Stomach (tissue), 9 donors: ENCODE data around the gene ROBO1. TPM values are rescaled to one million over a fixed set of nuclear protein-coding genes. Genes with fewer than 3 reads are reported as not detected.

Experiments used
- DNase-seq, 2 donors: peaks; one replicate each; pipeline versions ENCODE4 v3.0.0 to v3.0.0-alpha.2; 2013 to 2019
- H3K27ac ChIP-seq, 5 donors: fragments of 200-600 bp in 4 of 5; sonication (generic) in 4 of 5; one replicate each; pipeline ENCODE4 v1.5.1; 2013 to 2019; ENCODE audit warnings: mild to moderate bottlenecking in 1 of 5, moderate library complexity in 1 of 5
- H3K27me3 ChIP-seq, 3 donors: fragments of 200-600 bp; sonication (generic); one replicate each; pipeline ENCODE4 v1.5.1; 2017 to 2019; ENCODE audit warnings: mixed run types in 1 of 3
- H3K36me3 ChIP-seq, 4 donors: fragments of 200-600 bp; sonication (generic); 1 replicate in 3 of 4; 2 replicates in 1 of 4; pipeline ENCODE4 v1.5.1; 2016 to 2019
- H3K4me1 ChIP-seq, 4 donors: fragments of 200-600 bp; sonication (generic); one replicate each; pipeline ENCODE4 v1.5.1; 2016 to 2019
- H3K4me3 ChIP-seq, 4 donors: fragments of 200-600 bp; sonication (generic) in 3 of 4; one replicate each; pipeline ENCODE4 v1.5.1; 2016 to 2019; ENCODE audit warnings: mild to moderate bottlenecking in 1 of 4
- H3K9me3 ChIP-seq, 4 donors: fragments of 200-600 bp; sonication (generic); one replicate each; pipeline ENCODE4 v1.5.1; 2016 to 2019
- CTCF ChIP-seq, 7 experiments: fragments of 450-650 bp in 4 of 7; fragments of 200-600 bp in 3 of 7; sonication (generic) in 3 of 7; IDR thresholded peaks; one replicate each; pipeline ENCODE4 v1.5.1; 2016 to 2019; ENCODE audit warnings: antibody characterized with exemption in 7 of 7, control low read depth in 2 of 7, mild to moderate bottlenecking in 1 of 7
- EP300 ChIP-seq: sonication (generic); formaldehyde crosslinking; IDR thresholded peaks from one replicate; pipeline ENCODE4 v1.6.1; 2017; ENCODE audit warnings: antibody characterized with exemption
- POLR2A ChIP-seq, 4 donors: fragments of 450-650 bp; IDR thresholded peaks; one replicate each; pipeline ENCODE4 v1.6.1; 2016; ENCODE audit warnings: antibody characterized with exemption in 4 of 4, control low read depth in 2 of 4, mild to moderate bottlenecking in 1 of 4, moderate library complexity in 1 of 4
- POLR2AphosphoS5 ChIP-seq, 3 donors: sonication (generic); formaldehyde crosslinking; IDR thresholded peaks; one replicate each; pipeline ENCODE4 v1.6.1; 2016; ENCODE audit warnings: antibody characterized with exemption in 3 of 3
- WGBS, 5 donors: extraction: QIAGEN DNeasy Blood & Tissue Kit in 3 of 5; methylation state at CpG; one replicate each; pipeline versions ENCODE4 v1.1.5 to v1.1.7; 2013 to 2018; 5-methylcytosine and 5-hydroxymethylcytosine counted together
- intact Hi-C: fragments of 100-400 bp; cut with DNase I; formaldehyde crosslinking; loops from one replicate; pipeline ENCODE4 v1.15.1; 2023; ENCODE audit warnings: low total_unique reads
- polyA plus RNA-seq, 3 donors: library from polyadenylated mRNA; stranded (reverse); fragments of 200-250 nt; gene quantifications; one replicate each; pipeline ENCODE4 v1.2.3, GENCODE V29; 2013
- total RNA-seq, 5 donors: library from RNA; depleted of rRNA; stranded (reverse); fragments of >200 nt; gene quantifications; one replicate each; pipeline versions ENCODE4 v1.1.0 to v1.2.3, GENCODE V29; 2014 to 2016
- donor health status: healthy with polysubstance abuse.
- donor health status: Bipolar disorder and iron deficiency.
- donor health status: healthy.

ROBO1 gene
- total and polyA plus RNA-seq, 8 donors, result 2.0 to 174 (median 4.5) TPM

- no peak for TF ChIP-seq CTCF (IDR thresholded peaks at IDR 0.05)
- TF ChIP-seq POLR2AphosphoS5 (IDR thresholded peaks at IDR 0.05), result no peak
- no peak for TF ChIP-seq EP300
- no peak for TF ChIP-seq POLR2A (IDR thresholded peaks at IDR 0.05)
- DNase-seq, result no peak
- Histone ChIP-seq H3K4me3 (no peak overlapping the region), H3K27me3 (no peaks in the 10 kb centered on the region), H3K4me1 (no peaks in the 10 kb centered on the region), H3K27ac (no peak overlapping the region), H3K36me3 (no peaks in the 10 kb centered on the region), H3K9me3 (no peaks in the 10 kb centered on the region)
- intact Hi-C loops, result no loop called here
- WGBS, 5 donors, result 76 to 93% (median 90%) methylated on average over 3 of the region's 3 CpGs
These were observed 727.1 kb downstream of the ROBO1 start for GRCh38 chr3:79040701-79041100.

GRCh38 chr3:79040091-79040490 is 727.7 kb downstream of the ROBO1 start:
- DNase-seq, result no peak
- no peak overlapping the region for H3K27ac ChIP-seq
- no peaks in the 10 kb centered on the region for H3K4me1 ChIP-seq
- H3K9me3 ChIP-seq, result no peaks in the 10 kb centered on the region
- no peak overlapping the region for H3K4me3 ChIP-seq
- 86 to 96% (median 92%) methylated on average over 6 of the region's 6 CpGs for WGBS, 5 donors
- TF ChIP-seq EP300, result no peak
- no peak for TF ChIP-seq POLR2AphosphoS5 (IDR thresholded peaks at IDR 0.05)
- TF ChIP-seq POLR2A (IDR thresholded peaks at IDR 0.05), result no peak
- no peak for TF ChIP-seq CTCF (IDR thresholded peaks at IDR 0.05)
- no peaks in the 10 kb centered on the region for H3K36me3 ChIP-seq
- intact Hi-C loops, result no loop called here
- no peaks in the 10 kb centered on the region for H3K27me3 ChIP-seq

- H3K9me3 ChIP-seq, result no peaks in the 10 kb centered on the region
- no peak for DNase-seq
- no peaks in the 10 kb centered on the region for H3K36me3 ChIP-seq
- WGBS, 5 donors, result 78 to 85% (median 82%) methylated on average over 6 of the region's 6 CpGs
- H3K27ac ChIP-seq, result no peak overlapping the region
- H3K4me1 ChIP-seq, result no peaks in the 10 kb centered on the region
- intact Hi-C loops, result no loop called here
- H3K4me3 ChIP-seq, result no peak overlapping the region
- TF ChIP-seq CTCF (IDR thresholded peaks at IDR 0.05) (no peak), EP300 (no peak), POLR2A (IDR thresholded peaks at IDR 0.05) (no peak), POLR2AphosphoS5 (IDR thresholded peaks at IDR 0.05) (no peak)
- no peaks in the 10 kb centered on the region for H3K27me3 ChIP-seq
These were observed 728.6 kb downstream of the ROBO1 start for GRCh38 chr3:79039192-79039591.

GRCh38 chr3:79038636-79039035 is 729.2 kb downstream of the ROBO1 start:
- no peaks in the 10 kb centered on the region for H3K4me1 ChIP-seq
- no peak overlapping the region for H3K27ac ChIP-seq
- WGBS, 5 donors, result 86 to 97% (median 91%) methylated on average over 1 of the region's 1 CpG
- no peak for DNase-seq
- TF ChIP-seq POLR2A (IDR thresholded peaks at IDR 0.05) (no peak), EP300 (no peak), POLR2AphosphoS5 (IDR thresholded peaks at IDR 0.05) (no peak), CTCF (IDR thresholded peaks at IDR 0.05) (no peak)
- intact Hi-C loops, result no loop called here
- H3K9me3 ChIP-seq, result no peaks in the 10 kb centered on the region
- no peak overlapping the region for H3K4me3 ChIP-seq
- no peaks in the 10 kb centered on the region for H3K27me3 ChIP-seq
- no peaks in the 10 kb centered on the region for H3K36me3 ChIP-seq
